HepG2 (cell line): ENCODE data around the gene ARL17B. TPM values are rescaled to one million over a fixed set of nuclear protein-coding genes. Genes with fewer than 3 reads are reported as not detected.
"Not testable (repeated sequence)": the region's sequence is repeated elsewhere in the genome, so short reads cannot be mapped to it uniquely, and the experiment has no call there.

Experiments
- ATAC-seq: fragments of 200-7000 bp; cut with Tn5 transposase; 3 replicates; pipeline ENCODE4 v1.9.1; 2020; ENCODE audit warnings: mild to moderate bottlenecking, moderate library complexity
- BruUV-seq: library from RNA; stranded (reverse); fragments of 400-500 nt; replicated peaks from 2 replicates; lab custom pipeline; 2021; lab: Mats Ljungman, UMichigan
- CTCF ChIA-PET: fragments of 300-600 bp; formaldehyde crosslinking; extraction: SDS; loops from one replicate; lab custom pipeline; 2021; ENCODE audit warnings: low total read pairs, inconsistent platforms, low intra/inter-chr PET ratio; lab: Yijun Ruan, JAX
- POLR2A ChIA-PET: fragments of 350-600 bp; sonication (Branson Sonifier 250); formaldehyde crosslinking; loops from one replicate; lab custom pipeline; 2020; ENCODE audit warnings: antibody characterized with exemption, inconsistent platforms; lab: Yijun Ruan, JAX
- DNase-seq: peaks from one replicate; pipeline ENCODE4 v3.0.0-alpha.2; 2015; ENCODE audit warnings: low spot score
- FAIRE-seq: peaks from 3 replicates; lab custom pipeline; 2011; peaks lifted over from hg19 to GRCh38; lab: Jason Lieb, UNC
- H2AFZ ChIP-seq: one replicate; pipeline ENCODE4 v1.6.1; 2011; ENCODE audit warnings: low read length, inconsistent platforms
- H3K27ac ChIP-seq: fragments of 300-600 bp; 3 replicates; pipeline ENCODE4 v1.8.0; 2011; ENCODE audit warnings: mixed run types, mild to moderate bottlenecking, mixed read lengths, low read length, inconsistent platforms; ENCODE audit not compliant: insufficient read depth; ENCODE audit errors: extremely low read length
- H3K27me3 ChIP-seq, 2 experiments: fragments of 200-600 bp in 1 of 2; 2 replicates in 1 of 2; 3 replicates in 1 of 2; pipeline versions ENCODE4 v1.6.0 to v1.8.0; 2011; ENCODE audit warnings: low read length in 2 of 2, mild to moderate bottlenecking in 2 of 2, moderate library complexity in 2 of 2, inconsistent platforms in 1 of 2; ENCODE audit not compliant: insufficient read depth in 2 of 2, control insufficient read depth in 1 of 2
- H3K36me3 ChIP-seq, 2 experiments: fragments of 200-600 bp in 1 of 2; replicated peaks in 1 of 2; 2 replicates in 1 of 2; 3 replicates in 1 of 2; pipeline versions ENCODE4 v1.5.1 to v1.8.0; 2011; ENCODE audit warnings: low read length in 2 of 2, inconsistent platforms in 1 of 2; ENCODE audit not compliant: insufficient read depth in 2 of 2, control insufficient read depth in 1 of 2
- H3K4me1 ChIP-seq: 2 replicates; pipeline ENCODE4 v1.5.1; 2012; ENCODE audit warnings: low read length, inconsistent platforms; ENCODE audit not compliant: insufficient read depth
- H3K4me2 ChIP-seq: 2 replicates; pipeline ENCODE4 v1.6.0; 2011; ENCODE audit warnings: low read depth, low read length, inconsistent platforms
- H3K4me3 ChIP-seq, 3 experiments: fragments of 200-600 bp in 1 of 3; sonication (generic), shearing (Covaris generic) in 1 of 3; replicated peaks in 1 of 3; 2 replicates each; pipeline ENCODE4 v1.5.1; 2011 to 2016; ENCODE audit warnings: low read length in 3 of 3, inconsistent platforms in 2 of 3, low read depth in 2 of 3, mild to moderate bottlenecking in 2 of 3, control low read depth in 1 of 3, mixed read lengths in 1 of 3; ENCODE audit not compliant: insufficient read depth in 1 of 3
- H3K79me2 ChIP-seq: one replicate; pipeline ENCODE4 v1.6.1; 2011; ENCODE audit warnings: low read length, inconsistent platforms; ENCODE audit not compliant: insufficient read depth
- H3K9ac ChIP-seq: 2 replicates; pipeline ENCODE4 v1.6.0; 2011; ENCODE audit warnings: mild to moderate bottlenecking, low read depth, low read length, inconsistent platforms; ENCODE audit not compliant: insufficient read depth
- H3K9me3 ChIP-seq: 2 replicates; pipeline ENCODE4 v1.5.1; 2012; ENCODE audit warnings: mild to moderate bottlenecking, low read length
- H4K20me1 ChIP-seq: 2 replicates; pipeline ENCODE4 v1.6.0; 2011; ENCODE audit warnings: inconsistent platforms, mild to moderate bottlenecking, low read length, moderate library complexity; ENCODE audit not compliant: insufficient read depth
- SAP130 ChIP-seq: IDR thresholded peaks from 2 replicates; pipeline ENCODE4 v1.6.1; 2016; ENCODE audit warnings: low read depth
- ZNF687 ChIP-seq: sonication (generic); formaldehyde crosslinking; IDR thresholded peaks from 2 replicates; pipeline ENCODE4 v1.5.1; 2020; ENCODE audit warnings: mild to moderate bottlenecking, missing genetic modification reagents, moderate library complexity
- WGBS: methylation state at CpG from one replicate; pipeline ENCODE4 v1.1.6; 2017; ENCODE audit warnings: low lambda C conversion rate; 5-methylcytosine and 5-hydroxymethylcytosine counted together
- in situ Hi-C: cut with HindIII; loops from 2 replicates; pipeline ENCODE4 v1.10.0; 2017; ENCODE audit warnings: low pct_unique_long_range_greater_than_20kb; ENCODE audit not compliant: extremely low pct_ligation_motif_present
- intact Hi-C: fragments of 100-400 bp; cut with micrococcal nuclease; formaldehyde crosslinking; loops from one replicate; pipeline ENCODE4 v1.10.0; 2022; ENCODE audit not compliant: unreplicated experiment
- polyA plus RNA-seq, 8 experiments: library from polyadenylated mRNA; depleted of rRNA in 3 of 8; stranded (reverse) in 7 of 8; unstranded in 1 of 8; fragments of >200 nt; fragmentation: Illumina TruSeq in 4 of 8; extraction: Trizol in 4 of 8; gene quantifications; 2 replicates each; pipeline versions ENCODE4 v1.2.1 to v1.2.3, GENCODE V29; 2011 to 2016; ENCODE audit warnings: low read depth in 4 of 8, missing spikeins in 1 of 8, mixed read lengths in 1 of 8; ENCODE audit not compliant: insufficient read depth in 1 of 8
- total RNA-seq, 5 experiments: library from RNA; depleted of rRNA; stranded (reverse); fragments of >200 nt; fragmentation: Illumina TruSeq; extraction: Trizol; gene quantifications; 2 replicates each; pipeline ENCODE4 v1.2.3, GENCODE V29; 2016; ENCODE audit warnings: low read depth in 1 of 5

ARL17B gene
- total and polyA plus RNA-seq, 2 of the 13 experiments (the other 11 are each of a cell fraction or from before 2014, with no cell fraction given) = 14.2 to 25.8 TPM

- H3K27me3 ChIP-seq, DNase-seq, H3K36me3 ChIP-seq, H3K9me3 ChIP-seq, H2AFZ ChIP-seq, POLR2A ChIA-PET, FAIRE-seq, in situ Hi-C loops, H3K79me2 ChIP-seq, H3K27ac ChIP-seq, CTCF ChIA-PET, BruUV-seq, H4K20me1 ChIP-seq, H3K4me3 ChIP-seq, intact Hi-C loops, H3K9ac ChIP-seq, ATAC-seq, H3K4me2 ChIP-seq: not testable (repeated sequence)
- H3K4me1 ChIP-seq = peaks cover 14% of the 10 kb centered on the region
- WGBS = 47% methylated on average over 3 of the region's 3 CpGs
Observed at GRCh38 chr17:46249153-46249552, 112.4 kb downstream of the ARL17B start.

- H3K27ac ChIP-seq, FAIRE-seq, CTCF ChIA-PET, H3K4me1 ChIP-seq, H3K27me3 ChIP-seq, H2AFZ ChIP-seq, H4K20me1 ChIP-seq, H3K9ac ChIP-seq, BruUV-seq, H3K36me3 ChIP-seq, POLR2A ChIA-PET, in situ Hi-C loops, H3K79me2 ChIP-seq, intact Hi-C loops, H3K9me3 ChIP-seq: not testable (repeated sequence)
- TF ChIP-seq SAP130 (CRISPR knock-in tag) = peak; percentile 50; the same call in 1 of the 2 replicates
- peak; percentile 12; the same call in 1 of the 2 replicates for TF ChIP-seq ZNF687
- H3K4me2 ChIP-seq = 0 out of 2 replicates have a peak overlapping the region, but pooled peaks have one; percentile 27
- peak; percentile 91 for ATAC-seq
- WGBS = 100% methylated on average over 2 of the region's 14 CpGs
- H3K4me3 ChIP-seq = peak overlapping the region in 1 of 3 experiments; percentile 28; a peak in 1 of 6 replicates
- DNase-seq = peak; percentile 45
Observed at GRCh38 chr17:46244949-46245768, 116.4 kb downstream of the ARL17B start.
